MV-4-11 (cell line): ENCODE measurements around the gene BHLHA15.

Source experiments
- DNase-seq: peaks from one replicate; lab custom pipeline; 2025; lab: John Stamatoyannopoulos, UW

BHLHA15 gene

DNA sequence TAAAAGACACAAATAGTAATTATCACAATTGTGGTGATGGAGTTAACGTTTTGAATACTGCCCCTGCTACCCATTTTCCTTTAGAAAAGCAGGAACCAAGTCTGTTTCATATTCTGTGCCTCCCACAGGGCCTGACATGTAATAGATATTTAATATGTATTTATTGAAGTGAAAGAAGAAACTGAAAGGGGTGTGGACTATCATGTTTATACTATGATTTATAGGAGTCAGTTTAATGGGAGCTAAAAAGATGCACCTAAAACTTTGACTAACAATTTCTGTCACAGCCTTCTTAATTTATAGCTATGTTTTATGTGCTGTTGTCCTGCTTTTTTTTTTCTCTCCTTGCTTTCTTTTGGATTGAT is 24.1 kb upstream of the BHLHA15 start:
- DNase-seq: peak; percentile 86

DNA sequence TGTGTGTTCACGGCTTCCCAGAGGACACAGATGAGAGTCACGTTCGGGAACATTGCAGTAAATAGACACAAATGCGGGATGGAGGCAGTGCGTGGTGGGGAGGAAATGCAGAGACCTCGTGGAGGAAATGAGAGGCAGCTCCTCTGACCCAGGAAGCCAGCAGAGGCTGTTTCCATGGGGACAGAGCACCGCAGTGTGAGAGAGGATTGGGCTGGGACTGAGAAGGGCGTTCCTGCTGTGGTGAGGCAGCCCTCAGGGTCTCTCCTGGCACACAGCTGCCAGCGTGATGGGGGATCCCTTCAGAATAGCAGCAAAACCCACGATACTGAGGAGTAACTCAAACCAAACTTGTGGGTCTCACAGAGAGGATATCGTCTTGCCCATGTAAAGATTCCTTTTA is 21.7 kb upstream of the BHLHA15 start:
- no peak for DNase-seq

DNA sequence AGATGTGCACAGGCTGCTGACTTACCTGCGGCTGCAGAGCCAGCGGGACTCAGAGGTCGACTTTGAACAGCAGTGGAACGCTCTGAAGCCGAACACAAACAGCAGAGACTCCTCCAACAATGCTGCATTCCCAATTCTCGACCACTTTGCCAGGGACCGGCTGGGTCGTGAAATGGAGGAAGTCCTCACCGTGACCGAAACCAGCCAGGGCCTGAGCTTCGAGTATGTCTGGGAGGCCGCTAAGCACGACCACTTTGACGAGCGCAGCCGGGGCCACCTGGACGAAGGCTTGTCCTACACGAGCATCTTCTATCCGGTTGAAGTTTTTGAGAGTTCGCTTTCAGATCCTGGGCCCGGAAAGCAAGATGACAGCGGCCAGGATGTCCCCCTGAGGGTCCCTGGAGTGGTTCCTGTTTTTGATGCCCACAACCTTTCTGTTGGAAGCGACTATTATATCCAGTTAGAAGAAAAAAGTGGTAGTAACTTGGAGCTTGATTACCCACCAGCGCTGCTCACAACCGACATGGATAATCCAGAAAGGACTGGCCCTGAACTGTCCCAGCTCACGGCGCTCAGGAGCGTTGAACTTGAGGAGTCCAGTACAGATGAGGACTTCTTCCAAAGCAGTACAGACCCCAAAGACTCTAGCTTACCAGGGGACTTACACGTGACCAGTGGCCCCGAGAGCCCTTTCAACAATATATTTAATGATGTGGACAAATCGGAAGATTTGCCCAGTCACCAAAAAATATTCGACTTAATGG is 19.4 kb upstream of the BHLHA15 start:
- no peak for DNase-seq

DNA sequence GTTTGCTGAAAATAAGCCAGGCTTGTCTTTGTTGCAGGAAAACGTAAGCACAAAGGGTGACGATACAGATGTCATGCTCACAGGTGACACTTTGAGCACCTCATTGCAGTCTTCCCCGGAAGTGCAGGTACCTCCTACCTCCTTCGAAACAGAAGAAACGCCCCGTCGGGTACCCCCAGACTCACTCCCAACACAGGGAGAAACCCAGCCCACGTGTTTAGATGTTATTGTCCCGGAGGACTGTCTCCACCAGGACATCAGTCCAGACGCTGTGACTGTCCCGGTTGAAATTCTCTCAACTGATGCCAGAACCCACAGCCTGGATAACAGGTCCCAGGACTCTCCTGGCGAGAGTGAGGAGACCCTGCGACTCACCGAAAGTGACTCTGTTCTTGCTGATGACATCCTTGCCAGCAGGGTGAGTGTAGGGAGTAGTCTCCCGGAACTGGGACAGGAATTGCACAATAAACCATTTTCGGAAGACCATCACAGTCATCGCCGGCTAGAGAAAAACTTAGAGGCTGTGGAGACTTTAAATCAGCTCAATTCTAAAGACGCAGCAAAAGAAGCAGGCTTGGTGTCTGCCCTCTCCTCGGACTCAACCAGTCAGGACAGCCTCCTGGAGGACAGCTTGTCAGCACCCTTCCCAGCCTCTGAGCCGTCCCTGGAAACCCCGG is 18.3 kb upstream of the BHLHA15 start:
- DNase-seq: no peak

DNA sequence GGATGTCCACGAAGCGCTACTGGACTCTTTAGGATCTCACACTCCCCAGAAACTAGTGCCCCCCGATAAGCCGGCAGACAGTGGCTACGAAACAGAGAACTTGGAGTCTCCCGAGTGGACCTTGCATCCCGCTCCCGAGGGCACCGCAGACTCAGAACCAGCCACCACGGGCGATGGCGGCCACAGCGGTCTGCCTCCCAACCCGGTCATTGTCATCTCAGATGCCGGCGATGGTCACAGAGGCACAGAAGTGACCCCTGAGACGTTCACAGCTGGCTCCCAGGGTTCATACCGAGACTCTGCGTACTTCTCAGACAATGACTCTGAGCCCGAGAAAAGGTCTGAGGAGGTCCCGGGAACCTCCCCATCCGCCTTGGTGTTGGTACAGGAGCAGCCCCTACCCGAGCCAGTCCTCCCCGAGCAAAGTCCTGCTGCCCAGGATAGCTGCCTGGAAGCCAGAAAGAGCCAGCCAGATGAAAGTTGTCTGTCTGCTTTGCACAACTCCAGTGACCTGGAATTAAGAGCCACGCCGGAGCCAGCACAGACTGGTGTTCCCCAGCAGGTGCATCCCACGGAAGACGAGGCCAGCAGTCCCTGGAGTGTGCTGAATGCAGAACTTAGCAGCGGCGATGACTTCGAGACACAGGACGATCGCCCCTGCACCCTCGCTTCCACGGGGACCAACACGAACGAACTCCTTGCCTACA is 17.6 kb upstream of the BHLHA15 start:
- DNase-seq: no peak

DNA sequence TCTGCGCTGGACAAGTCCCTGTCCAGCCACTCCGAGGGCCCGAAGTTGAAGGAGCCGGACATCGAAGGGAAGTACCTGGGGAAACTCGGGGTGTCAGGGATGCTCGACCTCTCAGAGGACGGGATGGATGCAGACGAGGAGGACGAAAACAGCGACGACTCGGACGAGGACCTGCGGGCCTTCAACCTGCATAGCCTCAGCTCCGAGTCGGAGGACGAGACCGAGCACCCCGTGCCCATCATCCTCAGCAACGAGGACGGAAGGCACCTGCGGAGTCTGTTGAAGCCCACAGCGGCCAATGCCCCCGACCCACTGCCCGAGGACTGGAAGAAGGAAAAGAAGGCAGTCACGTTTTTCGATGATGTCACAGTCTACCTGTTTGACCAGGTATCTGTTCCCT is 17.1 kb upstream of the BHLHA15 start:
- DNase-seq: no peak

DNA sequence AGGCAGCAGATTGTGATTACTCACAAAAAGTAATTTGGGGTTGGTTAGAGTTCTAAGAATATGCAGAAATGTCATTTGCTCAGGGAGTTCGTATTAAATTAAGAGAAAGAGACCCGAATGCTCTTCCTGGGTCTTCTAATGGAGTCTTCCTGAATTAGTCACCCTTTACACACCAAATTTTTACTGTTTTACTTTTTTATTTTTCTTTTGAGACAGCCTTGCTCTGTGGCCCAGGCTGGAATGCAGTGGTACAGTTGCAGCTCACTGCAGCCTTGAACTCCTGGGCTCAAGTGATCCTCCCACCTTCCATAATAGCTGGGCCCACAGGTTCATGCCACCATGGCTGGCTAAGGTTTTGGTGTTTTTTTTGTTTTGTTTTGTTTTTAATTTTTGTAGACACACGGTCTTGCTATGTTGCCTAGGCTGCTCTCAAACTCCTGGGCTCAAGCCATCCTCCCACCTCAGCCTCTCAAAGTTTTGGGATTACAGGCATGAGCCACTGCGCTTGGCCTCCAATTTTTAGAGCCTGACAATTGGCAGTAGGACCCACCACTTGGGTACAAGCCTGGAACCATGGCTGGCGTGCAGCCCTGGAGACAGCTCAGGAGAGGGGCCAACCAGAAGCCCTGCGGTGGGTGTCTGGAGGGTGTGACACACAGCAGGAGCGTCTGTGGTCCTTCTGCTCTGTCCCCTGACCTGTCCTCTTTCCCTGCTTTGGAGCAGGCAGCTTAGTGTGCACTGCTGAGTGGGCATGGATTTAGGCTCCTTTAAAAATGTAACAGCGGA is 16.4 kb upstream of the BHLHA15 start:
- DNase-seq: no peak

DNA sequence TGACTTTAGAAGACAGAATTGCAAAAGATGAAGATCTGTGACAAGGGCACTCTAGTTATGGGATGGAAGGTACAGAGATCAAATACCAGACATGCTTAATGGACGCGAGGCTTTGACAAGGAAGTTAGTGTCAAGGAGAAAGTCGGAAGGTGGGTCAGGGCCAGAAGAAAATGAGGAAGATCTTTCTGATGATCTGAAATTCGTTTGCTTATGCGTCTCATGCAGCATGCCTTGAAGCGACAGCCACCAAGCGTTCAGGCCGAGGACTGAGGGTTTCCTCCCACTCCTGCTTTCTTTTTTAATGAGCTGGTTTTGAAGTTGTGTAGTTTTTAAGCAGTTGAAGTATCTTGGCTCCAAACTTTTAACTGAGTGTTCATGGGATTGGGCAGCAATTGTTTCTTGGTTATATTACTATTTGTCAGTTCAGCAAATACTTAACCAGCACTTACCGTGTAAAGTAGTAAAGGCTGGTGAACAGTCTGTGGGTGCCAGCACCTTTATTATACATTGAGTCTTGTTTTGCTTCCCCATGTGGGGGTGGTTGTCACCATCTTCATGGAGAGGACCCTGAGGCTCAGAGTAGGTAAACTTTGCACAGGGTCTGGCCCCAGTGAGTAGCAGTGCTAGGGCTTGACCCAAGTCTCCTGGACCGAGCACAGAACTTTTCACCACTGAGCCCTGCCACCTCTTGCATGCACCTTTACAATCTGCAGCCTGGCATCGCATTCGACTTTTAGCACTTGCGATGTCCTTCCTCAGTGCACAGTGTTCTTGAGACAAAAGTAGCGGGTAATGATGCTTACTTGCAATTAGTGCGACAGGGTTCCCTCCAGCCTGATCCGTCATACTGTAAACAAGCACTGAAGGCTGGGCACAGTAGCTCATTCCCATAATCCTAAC is 14.3 kb upstream of the BHLHA15 start:
- DNase-seq: peak; percentile 63

DNA sequence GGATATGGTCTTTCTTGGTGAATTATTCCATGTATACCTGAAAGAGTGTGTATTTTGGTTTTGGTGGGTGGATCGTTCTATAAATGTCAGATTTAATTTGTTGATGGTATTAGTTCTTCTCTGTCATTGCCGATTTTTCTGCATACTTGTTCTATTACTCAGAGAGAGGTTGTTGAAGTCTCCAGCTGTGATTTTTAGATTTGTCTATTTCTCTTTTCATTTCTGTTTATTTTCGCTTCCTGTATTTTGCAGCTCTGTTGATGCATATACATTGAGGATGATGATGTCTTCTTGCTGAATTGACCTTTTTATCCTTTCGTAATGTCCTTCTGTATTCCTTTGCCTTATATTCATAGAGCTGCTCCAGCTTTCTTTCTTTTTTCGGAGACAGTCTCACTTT is 12.1 kb upstream of the BHLHA15 start:
- DNase-seq: peak; percentile 4

DNA sequence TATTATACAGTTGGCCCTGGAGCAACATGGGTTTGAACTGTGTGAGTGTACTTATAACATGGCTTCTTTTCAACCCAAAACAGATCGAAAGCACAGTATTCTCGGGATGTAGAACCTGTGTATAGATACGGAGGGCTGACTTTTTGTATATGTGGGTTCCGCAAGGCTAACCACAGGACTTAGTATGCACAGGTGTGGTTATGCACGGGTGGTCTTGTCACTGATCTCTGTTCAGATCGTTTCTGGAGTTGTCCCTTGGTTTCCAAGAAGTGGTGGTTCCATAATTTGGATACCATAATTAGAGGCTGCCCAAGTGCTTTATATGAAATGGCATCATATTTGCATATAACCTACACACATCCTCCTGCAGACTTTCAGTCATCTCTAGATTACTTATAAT is 10.9 kb upstream of the BHLHA15 start:
- no peak for DNase-seq

DNA sequence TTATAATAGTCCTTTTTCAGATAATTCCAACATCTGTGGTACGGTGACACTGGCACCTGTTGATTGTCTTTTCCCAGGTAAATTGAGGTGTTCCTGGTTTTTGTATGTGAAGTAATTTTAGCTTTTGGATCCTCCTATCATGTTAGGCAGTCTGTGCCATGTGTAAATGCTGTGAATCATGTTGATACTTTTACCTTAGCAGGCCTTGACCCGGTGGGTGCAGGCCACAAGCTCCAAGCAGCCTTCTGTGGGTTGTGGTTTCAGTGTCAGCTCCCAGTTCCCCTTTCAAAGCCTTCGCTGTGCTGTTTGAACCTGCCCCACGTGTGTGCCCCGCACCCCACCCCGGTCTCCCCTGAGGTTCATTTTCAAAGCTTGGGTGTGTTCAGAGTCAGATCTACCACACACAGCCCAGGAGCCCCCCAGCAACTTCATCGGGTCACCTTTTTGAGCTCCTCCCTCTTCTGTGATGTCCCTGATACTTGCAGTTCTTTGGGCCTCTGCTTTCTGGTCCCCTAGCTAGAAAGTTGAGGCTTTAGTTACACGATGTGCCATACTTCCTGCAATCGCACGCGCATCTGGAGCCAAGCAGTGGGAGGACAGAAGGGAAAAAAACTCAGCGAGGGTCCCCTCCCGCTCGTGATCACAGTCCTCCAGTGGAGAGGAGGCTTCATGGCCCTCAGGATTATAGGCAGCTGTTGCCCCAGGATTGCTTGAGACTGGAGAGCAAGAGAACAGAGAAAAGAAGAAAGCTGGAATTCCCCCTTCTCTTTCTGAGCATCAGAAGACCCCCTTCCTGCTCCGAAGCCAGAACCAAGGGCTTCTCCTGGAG is 8.7 kb upstream of the BHLHA15 start:
- DNase-seq: peak; percentile 93

DNA sequence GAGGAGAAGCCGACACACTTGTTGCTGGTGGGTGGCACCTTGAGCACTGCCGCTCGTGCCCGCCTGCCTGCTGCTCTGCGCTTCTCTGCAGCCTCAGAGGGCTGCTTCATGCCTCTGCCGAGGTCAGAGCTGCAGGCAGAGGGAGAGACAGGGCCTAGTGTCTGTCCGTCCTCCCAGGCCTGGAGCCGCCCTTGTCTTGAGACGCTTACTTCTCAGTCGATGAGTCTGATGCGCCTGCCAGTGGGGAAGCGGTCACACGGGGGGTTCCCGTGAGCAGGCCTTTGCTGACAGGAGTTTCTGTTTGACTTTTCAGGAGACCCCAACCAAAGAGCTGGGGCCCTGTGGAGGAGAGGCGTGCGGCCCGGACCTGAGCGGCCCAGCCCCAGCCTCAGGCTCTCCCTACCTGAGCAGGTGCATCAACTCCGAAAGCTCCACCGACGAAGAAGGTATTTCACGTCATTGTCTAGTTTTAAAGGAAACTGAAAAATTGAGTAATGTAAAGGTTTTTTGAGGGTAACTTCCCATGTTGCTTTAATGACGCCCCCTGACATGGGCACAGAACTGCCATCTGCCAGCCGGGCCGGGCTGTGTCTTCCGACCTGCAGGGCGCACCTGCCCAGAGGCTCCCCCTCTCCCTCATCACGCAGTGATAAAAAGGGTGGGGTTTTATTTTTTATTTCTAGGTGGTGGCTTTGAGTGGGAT is 7.8 kb upstream of the BHLHA15 start:
- DNase-seq: no peak

DNA sequence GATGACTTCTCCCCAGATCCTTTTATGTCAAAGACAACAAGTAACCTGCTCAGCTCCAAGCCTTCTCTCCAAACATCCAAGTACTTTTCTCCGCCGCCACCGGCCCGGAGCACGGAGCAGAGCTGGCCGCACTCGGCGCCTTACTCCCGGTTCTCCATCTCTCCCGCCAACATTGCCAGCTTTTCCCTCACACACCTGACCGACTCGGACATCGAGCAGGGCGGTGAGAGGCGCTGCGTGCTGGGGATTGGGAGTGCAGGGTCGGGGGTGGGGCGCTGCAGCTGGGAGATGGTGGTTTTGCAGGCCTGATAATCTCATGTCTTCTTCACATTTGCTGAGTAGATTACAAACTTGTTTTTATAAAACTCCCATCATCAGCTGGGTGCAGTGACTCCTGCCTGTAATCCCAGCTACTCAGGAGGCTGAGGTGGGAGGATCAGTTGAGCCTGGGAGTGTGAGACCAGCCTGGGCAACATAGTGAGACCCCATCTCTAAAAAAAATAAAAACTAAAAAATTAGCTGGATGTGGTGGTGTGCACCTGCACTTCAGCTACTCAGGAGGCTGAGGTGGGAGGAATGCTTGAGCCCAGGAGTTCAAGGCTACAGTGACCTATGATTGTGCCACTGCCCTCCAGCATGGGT is 7.2 kb upstream of the BHLHA15 start:
- no peak for DNase-seq

DNA sequence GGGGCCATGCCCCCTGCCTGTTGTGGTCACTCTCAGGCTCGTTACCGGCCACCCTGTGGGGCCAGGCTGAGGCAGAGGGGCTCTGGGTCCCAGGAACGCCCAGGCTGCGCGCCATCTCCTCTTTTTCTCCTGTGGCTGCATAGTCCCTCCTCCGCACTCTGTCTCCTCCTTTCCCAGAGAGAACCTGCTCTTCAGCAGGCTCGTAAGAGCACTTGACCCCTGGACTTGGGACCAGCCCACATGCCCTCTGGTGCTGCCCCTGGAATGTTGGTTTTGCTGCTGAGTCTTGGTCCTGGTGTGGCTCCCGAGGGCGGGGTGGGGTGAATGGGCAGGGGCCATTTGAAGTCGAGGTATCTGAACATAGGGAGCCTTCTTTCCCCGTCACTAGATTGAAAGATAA is 6.6 kb upstream of the BHLHA15 start:
- DNase-seq: no peak

DNA sequence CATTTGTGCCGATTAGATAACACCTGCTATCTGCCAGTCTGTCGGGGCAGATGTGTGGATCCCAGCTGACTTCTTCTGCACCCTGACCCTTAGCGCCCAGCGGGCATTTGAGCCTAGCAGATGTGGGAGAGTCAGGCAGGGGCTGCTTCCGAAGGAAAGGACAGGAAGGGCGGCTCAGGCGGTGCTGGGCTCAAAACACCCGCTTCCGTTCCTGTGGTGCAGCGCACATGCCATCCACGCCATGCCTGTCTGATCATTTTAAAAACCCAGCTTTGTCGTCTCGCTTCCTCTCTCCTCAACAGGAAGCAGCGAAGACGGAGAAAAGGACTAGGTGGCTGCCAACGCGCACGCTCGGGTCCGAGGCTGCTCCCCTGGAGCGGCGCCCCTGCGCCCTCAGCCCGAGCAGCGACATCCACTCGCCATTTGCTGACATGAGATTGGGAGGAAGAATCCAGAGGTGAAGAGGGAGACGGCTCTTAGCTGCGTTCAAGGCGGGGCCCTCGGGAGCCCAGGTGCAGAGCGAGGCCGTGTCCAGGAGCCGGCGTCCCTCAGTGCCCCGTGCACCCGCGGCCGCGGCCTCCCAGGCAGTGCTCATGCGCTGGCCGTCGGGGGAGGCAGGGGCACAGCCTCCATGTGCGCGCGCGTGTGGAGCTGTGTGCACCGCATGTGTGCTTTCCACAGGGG is 5.9 kb upstream of the BHLHA15 start:
- no peak for DNase-seq

DNA sequence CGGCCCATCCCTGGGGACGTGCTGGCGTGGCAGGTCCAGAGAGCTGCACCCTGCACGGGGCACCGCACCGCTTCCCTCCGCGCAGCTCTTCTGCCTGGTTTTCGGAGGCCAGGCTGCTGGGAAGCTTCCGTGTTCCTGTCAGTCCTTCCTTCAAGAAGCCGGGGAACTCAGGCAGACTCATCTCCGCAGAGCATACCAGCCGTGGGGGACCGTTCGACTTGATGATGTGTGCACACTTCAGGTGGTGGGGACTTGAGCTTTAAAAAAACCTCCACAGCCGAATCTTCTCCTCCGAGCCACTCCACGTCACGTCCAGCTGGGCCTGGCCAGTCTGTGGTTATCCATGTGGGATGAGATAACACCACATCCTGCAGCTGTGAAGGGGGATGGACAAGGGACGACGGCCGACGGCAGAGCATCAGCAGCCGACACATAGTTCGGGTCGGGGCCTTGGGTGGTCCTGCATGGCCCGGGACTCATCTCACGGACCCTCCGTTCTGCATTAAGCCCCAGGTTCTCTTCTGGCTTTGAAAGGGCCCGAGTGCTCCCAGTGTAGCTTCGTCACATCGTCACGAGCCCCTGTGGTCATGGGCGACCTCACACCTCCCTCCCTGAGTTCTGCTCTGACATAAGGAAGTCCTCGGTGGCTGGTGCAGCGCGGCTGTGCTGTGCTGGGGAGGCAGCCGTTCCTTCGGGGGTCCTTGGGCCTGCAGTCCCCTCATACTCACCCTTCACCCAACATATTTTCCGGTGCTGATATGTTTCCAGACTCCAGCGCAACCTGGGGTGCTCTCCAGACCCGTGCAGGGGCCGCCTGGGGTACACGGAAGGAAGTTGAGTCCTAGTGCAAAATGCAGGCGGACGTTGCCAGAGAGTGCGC is 4.5 kb upstream of the BHLHA15 start:
- DNase-seq: no peak

DNA sequence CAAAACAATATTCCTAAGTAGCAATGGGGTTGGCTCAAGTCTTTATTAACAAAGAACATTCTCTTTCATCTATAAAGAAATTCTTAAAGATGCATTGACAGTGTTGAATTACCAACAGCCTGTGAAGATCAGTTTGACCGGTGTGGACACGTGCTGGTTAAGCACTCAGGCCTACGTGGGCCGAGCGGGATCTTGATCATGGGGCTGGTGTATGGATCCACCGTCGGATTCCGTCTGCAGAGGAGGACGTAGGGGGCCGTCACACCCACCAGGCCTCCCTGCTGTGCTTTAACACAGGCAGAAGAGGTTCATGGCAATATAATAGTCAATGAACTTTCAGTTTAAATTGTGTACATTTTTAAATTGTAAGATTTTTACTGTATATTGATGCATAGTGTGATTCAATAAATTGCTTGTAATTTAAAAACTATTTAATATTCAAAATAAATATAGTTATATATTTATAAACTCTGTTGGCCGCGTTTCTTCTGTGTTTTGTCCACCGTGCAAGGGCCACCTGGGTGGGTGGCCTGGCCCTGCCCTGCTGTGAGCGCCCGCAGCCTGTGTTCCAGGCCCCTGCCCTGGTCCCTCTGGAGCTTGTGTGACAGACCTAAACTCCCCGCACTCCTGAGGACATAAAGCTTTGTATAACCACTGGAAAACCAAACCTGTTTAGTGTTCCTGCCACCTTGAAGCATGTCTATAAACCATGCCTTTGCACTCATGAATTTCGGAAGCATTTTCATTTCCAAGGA is 1.9 kb upstream of the BHLHA15 start:
- DNase-seq: no peak
